HG02610 (cell line): ENCODE data around the gene ARHGAP6.
"Not testable (repeated sequence)": the region's sequence is repeated elsewhere in the genome, so short reads cannot be mapped to it uniquely, and the experiment has no call there.

ENCODE experiments used
- ATAC-seq: cut with Tn5 transposase; IDR thresholded peaks from one replicate; pipeline ENCODE4 v1.9.1; 2021; ENCODE audit warnings: mild to moderate bottlenecking, moderate library complexity; ENCODE audit not compliant: unreplicated experiment

ARHGAP6 gene

GRCh38 chrX:11129534-11130105 lies 536.1 kb downstream of the ARHGAP6 start:
- no peak for ATAC-seq

DNA sequence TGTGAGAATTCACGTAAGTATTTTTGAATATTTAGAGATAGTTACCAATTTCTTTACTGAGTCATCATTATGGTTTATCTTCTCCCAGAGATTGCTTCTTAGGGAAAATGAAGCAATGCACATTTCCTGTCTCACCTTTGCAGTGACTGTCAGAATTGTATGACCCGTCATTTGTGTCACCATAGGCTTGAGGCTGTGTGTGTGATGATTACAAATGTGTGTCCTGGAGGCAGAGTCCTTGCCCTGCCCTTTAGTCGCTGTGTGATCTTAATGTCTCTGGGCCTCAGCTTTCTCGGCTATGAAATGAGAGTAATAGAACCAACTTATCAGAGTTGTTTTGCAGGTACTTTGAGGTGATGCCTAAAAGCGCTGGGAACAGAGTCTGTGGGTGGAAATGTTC lies 540.7 kb downstream of the ARHGAP6 start:
- no peak for ATAC-seq

DNA sequence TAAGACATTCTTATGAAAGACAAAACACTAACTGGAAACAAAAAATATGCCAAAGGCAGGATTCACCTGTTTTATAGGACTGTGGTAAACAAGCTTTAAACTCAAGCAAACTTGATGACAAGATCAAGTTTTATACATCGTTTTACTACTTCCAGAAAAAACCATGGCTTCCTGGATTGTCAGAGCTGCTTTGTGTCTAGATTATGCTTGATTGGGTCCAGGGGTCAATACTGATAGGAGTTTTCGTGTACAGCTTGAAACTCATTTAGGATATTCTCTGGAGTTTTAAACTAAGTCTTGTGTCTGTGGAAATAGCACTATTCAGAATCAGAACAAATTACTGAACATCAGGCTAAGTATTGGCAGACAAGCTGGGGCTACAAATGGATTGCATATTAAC lies 541.6 kb downstream of the ARHGAP6 start:
- no peak for ATAC-seq

DNA sequence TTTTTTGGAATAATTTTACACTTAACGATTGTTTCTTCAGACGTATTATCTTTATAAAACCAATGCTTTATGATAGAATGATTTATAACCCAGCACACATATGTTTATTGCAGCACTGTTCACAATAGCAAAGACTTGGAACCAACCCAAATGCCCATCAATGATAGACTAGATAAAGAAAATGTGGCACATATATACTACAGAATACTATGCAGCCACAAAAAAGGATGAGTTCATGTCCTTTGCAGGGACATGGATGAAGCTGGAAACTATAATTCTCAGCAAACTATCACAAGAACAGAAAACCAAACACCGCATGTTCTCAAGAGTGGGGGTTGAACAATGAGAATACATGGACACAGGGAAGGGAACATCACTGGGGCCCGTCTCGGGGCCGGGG lies 542.6 kb downstream of the ARHGAP6 start:
- not testable (repeated sequence) for ATAC-seq

DNA sequence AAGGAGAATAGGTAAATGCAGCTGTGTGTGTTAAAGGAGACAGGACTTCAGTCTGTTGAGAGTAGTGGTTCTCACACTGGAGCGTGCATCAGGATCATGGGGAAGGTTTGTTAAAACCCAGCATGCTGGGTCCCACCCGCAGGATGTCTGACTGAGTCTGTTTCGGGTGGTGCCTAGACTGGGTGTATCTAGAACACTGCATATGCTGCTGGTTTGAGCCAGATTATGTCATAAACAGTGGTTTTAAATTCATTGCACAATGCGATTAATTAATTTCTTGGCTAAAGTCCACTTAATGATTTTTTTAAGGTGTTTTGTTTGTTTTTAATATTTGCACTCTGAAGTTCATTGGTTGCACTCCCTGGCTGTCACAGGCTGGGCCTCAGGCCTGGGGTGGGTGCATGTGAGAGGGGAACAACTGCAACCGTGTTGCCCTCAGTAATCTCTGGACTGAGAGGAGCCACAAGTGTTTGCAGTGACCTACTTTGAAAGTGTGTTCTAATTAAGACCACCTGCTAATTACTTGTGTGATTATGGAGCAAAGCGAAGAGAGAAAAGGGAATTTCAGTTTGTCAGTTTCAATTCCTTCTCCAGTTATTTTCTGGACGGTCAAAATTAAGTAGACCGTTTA lies 546.3 kb downstream of the ARHGAP6 start:
- no peak for ATAC-seq

- no peak for ATAC-seq
Measured at GRCh38 chrX:11117745-11118144, 548.0 kb downstream of the ARHGAP6 start.

DNA sequence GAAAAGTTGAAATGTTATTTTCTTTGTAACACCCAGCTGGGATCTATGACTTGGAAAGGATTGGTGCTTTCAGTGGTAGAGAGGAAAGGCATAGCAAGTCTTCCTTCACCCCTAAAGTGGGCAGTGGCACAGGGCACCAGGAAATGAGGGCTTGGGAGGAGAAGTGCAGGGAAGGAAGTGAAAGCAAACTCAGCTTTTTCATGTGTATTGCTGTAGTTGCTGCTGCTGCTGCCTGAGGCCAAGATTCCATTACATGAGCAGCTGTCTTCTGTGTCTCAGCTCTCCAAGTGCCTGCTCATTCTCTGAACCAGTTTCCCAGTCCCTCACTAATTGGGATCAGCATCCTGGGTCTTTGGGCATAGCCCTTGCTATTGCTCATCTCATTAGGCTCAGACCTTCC lies 552.0 kb downstream of the ARHGAP6 start:
- ATAC-seq: no peak

DNA sequence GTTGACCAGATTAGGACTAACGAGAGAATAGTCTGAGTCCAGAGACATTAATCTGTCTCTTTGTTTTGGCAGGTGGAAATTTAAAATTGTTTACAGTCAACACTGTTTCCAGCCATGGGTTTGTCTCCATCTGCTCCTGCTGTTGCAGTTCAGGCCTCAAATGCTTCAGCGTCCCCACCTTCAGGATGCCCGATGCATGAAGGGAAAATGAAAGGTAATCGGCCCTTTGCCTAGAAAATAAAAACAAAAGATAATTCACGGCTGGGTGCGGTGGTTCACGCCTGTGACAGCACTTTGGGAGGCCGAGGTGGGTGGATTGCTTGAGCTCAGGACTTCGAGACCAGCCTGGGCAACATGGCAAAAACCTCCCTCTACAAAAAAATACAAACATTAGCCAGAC lies 553.8 kb downstream of the ARHGAP6 start:
- no peak for ATAC-seq

- peak; percentile 91 for ATAC-seq
Measured at GRCh38 chrX:11111037-11111851, 554.5 kb downstream of the ARHGAP6 start, which contains the start of gene HCCS. HCCS (plus strand) TSS chrX:11111332; CDS start chrX:11112061, 729 bp downstream.

GRCh38 chrX:11109968-11110367 lies 555.8 kb downstream of the ARHGAP6 start:
- no peak for ATAC-seq

GRCh38 chrX:11108253-11108941 lies 557.3 kb downstream of the ARHGAP6 start:
- no peak for ATAC-seq

GRCh38 chrX:11105080-11105479 lies 560.6 kb downstream of the ARHGAP6 start:
- no peak for ATAC-seq

- ATAC-seq: no peak
Measured at GRCh38 chrX:11103751-11104150, 562.0 kb downstream of the ARHGAP6 start.

GRCh38 chrX:11103006-11103405 lies 562.7 kb downstream of the ARHGAP6 start:
- ATAC-seq: no peak

DNA sequence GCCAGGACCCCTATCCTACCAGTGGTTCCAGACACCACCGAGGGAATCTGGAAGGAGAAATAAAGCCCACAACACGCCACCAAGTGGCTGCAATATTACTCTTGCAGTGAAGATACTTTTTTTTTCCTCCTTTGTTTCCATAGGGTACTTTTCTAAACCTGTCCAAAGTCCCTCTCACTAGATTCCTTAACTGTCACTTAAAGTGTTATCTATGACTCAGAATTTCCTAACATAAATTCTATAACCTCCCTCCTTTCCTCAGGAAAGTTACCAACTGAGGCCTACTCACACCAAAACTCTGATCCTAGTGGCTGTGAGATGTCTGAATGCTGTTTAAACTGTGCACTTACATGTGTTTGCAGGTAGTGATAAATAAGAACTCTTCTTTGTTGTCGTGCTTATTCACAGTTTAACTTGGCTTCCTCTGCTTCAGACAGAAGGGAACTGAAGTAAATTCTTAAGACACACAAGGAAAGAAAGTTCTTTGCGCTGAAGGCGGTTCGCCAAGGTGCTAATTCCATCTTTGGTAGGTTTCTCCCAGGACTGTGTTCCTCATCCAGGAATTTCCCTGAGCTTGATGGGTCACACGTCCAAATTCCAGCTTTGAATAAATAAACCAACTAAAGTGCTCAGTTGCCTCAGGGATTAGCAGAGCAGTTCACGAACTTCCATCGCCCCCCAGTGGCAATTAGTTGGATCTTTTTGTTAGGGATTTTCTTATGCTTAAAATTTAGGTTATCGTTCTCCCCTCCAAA lies 565.3 kb downstream of the ARHGAP6 start:
- ATAC-seq: no peak

- ATAC-seq: no peak
Measured at GRCh38 chrX:11099465-11099864, 566.3 kb downstream of the ARHGAP6 start.

DNA sequence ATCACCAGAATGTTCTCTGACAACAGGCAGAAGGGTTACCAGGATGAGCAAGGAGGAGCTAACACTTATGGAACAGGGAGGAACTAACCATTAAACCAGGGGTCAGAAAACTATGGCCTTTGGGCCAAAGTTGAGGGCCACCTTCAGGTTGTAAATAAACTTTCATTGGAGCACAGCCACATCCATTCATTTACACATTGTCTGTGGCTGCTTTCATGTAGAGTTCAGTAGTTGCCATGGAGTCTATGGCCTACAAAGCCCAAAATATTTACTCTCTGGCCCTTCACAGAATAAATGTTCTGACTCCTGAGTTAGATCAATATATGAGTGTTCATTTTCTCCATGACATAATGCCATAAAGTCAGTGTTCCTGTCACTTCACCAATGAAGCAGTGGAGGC lies 567.8 kb downstream of the ARHGAP6 start:
- no peak for ATAC-seq

DNA sequence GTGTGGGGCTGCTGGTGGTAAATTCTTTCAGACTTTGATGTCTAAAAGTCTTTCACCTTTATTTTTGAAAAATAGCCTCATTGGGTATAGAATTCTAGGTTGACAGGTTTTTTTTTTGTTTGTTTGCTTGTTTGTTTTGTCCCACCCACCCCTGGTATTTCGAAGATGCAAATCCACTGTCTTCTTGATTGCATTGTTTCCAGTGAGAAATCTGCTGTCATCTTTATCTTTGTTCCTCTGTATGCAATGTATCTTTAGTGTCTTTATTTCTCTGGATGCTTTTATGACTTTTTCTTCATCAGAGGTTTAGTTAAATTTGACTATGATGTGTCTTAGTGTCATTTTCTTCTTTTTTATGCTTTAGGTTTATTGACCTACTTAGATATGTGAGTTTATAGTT lies 575.9 kb downstream of the ARHGAP6 start:
- ATAC-seq: no peak
